Left forelimb (tissue), 1 donor: ENCODE measurements around the gene ARHGEF11.
"Not testable (repeated sequence)": the region's sequence is repeated elsewhere in the genome, so short reads cannot be mapped to it uniquely, and the experiment has no call there.

Experiments
- DNase-seq: peaks from one replicate; pipeline ENCODE4 v3.0.0-alpha.2; 2018; ENCODE audit warnings: low spot score

Gene ARHGEF11, protein sequence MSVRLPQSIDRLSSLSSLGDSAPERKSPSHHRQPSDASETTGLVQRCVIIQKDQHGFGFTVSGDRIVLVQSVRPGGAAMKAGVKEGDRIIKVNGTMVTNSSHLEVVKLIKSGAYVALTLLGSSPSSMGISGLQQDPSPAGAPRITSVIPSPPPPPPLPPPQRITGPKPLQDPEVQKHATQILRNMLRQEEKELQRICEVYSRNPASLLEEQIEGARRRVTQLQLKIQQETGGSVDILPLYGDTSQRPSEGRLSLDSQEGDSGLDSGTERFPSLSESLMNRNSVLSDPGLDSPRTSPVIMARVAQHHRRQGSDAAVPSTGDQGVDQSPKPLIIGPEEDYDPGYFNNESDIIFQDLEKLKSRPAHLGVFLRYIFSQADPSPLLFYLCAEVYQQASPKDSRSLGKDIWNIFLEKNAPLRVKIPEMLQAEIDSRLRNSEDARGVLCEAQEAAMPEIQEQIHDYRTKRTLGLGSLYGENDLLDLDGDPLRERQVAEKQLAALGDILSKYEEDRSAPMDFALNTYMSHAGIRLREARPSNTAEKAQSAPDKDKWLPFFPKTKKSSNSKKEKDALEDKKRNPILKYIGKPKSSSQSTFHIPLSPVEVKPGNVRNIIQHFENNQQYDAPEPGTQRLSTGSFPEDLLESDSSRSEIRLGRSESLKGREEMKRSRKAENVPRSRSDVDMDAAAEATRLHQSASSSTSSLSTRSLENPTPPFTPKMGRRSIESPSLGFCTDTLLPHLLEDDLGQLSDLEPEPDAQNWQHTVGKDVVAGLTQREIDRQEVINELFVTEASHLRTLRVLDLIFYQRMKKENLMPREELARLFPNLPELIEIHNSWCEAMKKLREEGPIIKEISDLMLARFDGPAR (N-terminal part only)

DNA sequence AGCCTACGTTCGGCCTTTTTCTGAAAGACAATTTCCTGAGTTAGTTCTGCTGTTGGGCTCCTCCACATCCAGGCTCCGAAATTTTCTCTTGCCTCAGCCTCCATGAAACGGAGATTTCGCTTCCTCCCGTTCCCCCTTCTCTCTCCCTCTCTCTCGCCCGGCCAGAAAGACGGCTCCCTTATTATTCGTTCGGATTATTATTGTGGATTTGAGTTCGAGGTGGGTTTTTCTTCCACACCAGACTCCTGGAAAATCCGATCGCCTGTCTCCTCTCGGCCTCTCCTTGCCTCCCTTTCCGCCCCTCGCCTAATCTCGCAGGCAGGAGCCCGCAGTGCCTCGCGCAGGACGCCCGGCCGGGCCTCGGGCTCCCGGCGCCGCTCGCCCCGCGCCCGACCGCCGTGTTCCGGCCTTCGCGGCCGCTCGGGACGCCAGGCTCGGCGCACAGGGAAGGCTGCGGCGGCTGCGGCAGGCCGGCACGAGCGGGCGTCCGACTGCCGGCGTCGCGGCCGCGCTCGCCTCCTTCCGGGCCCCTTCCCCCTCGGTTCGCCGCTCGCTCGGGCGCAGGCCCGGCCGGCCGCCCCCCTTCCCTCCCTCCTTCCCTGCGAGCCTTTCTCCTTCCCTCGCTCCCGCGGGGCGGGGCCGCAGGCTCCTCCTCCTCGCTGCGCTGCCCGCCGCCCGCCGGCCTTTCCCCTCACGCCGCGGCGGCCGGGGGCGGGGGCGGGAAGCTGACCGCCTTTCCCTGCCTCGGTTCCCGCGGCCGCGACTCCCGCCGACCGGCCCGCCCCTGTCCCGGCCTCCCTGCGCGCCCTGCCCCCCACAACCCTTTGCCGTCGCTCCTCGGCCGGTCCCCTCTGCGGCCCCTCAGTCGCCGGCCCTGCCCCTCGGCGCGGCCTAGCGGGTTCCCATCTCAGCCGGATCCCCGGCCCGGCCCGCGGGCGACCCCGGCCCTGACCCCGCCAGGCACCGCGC is at the start of gene ARHGEF11:
Gene ARHGEF11, minus strand, starts transcription at position 493 of the 969 bp plus-strand sequence. CDS start 1,412 bp downstream, outside the sequence.
- peak; percentile 92 for DNase-seq

DNA sequence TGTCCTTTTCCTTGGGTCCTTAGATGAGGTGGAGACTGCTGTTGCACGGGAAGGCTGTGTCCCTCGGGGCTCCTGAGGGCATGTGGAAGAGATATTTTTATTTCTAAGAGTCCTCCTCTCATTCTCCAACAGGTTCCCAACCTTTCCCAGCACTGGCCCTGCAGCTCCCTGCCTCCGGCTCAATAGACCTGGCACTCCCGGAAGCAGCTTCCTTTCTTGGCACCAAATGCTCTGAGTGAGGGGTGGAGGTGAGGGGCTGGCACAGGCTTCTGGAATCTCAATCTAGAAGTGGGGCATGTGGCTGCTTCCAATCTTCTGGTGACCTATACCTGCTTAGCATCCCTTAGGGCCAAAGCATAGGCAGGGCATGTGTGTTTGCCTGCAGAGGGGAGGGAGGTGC is 49.5 kb upstream of the ARHGEF11 start:
- no peak for DNase-seq

DNA sequence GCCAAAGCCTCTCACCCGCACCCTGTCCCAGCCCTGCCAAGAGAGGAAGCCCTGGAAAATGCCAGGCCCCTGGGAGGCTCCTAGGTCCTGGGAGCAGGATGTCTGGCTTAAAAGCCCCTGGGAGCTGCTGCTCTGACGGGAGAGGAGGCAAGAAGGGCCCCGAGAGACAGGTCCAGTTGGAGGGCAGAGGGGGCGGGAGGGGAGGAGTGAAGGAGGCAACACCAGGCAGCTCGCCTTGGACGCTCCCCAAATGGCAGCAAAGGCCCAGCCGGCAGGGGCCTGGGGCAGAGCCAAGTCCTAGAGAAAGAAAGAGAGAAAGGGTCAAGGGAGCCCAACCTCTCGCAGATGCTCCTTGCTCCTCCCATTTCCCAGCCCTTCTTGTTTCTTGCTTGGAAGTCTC is 47.3 kb upstream of the ARHGEF11 start:
- no peak for DNase-seq

DNA sequence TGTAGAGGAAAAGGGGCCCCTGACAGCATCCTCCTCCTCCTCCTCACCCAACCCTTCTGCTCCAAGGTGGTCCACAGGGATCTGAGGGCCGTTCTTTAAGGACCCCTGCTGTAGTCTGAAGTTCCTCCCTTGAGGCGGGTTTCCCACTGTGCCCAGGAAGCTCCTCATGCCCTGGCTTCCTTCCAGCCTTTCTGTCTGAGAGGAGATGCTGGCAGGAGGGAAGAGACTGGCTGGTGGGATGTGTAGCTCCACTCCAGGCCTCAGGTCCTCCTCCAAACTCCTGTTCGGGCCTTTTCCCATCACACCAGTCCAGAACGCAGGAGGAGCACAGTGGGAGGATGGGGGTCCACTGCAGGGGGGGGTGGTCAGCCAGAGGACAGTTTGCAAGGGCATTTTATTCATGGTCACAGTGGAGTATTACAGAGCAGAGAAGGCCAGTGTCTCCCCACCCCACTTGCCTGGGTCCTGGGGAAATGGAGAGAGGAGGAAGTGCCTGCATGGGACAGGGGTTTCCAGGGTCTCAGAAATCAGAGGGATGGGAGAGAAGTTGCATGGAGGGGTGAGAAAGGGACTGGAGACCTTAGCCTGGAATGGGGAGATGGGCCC is 46.2 kb upstream of the ARHGEF11 start:
- no peak for DNase-seq

DNA sequence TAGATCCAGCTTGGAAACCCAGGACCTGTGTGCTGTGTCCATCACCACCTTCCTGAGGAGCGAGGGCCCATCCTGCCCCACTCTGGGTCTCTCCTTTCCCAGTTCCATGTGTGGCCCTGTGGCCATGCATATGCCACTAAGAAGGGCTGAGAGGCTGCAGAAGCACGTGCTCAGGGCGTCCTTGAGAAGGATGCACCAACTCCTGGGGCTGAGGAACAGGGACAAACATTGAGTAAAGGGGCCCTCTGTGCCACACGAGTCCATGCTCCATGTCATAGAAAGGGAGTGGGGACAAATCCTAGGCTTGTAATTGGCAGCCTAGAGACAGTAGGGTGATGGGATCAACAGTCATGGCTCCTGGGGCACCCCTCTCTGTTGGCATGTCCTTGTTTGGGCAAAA is 45.6 kb upstream of the ARHGEF11 start:
- DNase-seq = no peak

DNA sequence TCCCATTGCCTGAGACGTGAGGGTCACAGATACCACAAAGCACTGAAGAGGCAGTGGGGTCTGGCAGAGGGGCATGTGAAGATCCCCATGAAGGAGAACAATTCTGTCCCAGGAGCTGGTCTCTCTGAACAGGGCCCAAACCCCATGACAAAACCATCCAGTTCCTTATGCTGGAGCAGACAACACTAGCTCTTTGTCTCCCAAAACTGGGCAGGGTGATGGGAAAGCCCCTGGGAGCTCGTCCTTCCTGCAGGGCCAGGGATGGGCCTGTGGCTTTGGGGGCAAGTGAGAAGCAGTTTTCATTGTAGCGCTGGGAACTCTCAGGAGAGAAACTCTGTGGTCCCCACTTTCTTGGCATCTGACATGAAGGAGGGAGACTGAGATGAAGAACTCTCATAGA is 45.2 kb upstream of the ARHGEF11 start:
- DNase-seq = no peak

DNA sequence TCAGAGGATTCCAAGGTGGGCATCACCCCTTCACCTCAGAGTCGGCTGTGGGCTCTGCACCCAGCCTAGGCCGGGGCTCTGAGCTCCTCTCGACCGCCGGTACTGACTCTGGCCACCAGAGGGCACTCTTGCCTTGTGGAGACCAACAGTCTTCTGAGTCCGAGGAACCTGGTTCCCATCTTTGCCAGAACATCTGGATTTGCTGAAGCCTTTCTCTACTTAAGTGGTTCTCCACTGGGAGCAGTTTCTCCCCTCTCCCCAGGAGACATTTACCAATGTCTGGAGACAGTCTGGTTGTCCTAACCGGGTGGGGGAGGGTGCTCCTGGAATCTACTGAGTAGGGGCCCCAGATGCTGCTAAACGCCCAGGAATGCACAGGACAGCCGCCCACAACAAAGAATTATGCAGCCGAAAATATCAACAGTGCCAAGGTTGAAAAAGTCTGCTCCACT is 44.7 kb upstream of the ARHGEF11 start:
- DNase-seq = peak; percentile 88

DNA sequence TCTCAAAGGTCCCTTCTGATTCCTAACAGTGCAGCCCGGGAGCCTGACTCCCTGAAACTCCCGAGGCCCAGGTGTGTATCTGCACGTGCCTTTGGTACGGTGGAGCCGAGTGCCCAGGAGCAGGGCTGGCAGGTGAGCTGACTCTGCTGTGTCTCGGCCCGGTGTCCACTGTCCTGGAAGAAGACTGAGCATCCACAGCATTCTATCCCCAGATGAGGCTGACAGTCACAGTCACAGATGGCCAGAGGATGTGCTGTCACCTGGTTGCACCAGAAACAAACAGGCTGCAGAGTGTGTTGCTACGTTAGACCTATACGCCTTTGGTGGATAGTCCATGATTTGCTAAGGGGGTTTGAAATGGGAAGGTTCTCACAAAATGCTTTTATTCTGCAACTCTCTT is 44.2 kb upstream of the ARHGEF11 start:
- DNase-seq = no peak

DNA sequence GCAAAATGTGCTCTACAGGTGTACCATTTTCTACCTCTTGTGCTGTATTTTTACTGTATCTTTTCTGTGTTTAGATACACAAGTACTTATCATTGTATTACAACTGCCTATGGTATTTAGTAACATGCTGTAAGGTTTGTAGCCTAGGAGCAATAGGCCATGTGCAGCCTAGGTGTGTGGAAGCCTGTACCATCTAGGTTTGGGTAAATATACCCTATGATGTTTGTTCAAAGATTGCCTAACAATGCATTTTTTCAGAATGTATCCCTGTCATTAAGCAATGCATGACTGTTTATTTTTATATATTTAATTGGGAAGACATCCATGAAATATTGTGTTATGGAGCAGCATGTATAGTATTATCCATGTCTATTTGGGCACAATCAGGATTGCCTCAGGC is 43.1 kb upstream of the ARHGEF11 start:
- DNase-seq = no peak

DNA sequence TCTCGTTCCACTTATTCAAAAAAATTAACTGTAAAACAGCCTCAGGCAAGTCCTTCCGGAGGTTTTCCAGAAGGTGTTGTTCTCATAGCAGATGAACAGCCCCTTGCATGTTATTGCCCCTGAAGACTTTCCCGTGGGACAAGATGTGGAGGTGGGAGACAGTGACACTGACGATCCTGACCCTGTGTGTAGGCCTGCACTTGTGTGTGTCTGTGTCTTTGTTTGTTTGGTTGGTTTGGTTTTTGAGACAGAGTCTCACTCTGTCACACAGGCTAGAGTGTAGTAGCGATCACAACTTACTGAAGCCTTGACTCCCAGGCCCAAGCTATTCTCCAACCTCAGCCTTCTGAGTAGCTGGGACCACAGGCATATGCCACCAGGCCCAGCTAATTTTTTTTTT is 41.5 kb upstream of the ARHGEF11 start:
- no peak for DNase-seq

DNA sequence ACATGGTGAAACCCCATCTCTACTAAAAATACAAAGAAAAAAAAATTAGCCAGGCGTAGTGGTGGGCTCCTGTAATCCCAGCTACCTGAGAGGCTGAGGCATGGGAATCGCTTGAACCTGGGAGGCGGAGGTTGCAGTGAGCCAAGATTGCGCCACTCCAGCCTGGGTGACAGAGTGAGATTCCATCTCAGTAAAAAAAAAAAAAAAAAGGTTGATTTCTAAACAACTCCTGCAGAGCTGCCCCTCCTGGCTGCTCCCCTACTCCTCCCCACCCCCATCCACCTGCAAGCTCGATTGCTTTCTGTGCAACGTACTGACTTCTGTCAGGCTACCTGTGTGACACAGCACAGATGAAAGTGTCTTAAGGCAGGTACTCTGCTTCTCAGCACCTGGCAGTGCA is 40.8 kb upstream of the ARHGEF11 start:
- no peak for DNase-seq

DNA sequence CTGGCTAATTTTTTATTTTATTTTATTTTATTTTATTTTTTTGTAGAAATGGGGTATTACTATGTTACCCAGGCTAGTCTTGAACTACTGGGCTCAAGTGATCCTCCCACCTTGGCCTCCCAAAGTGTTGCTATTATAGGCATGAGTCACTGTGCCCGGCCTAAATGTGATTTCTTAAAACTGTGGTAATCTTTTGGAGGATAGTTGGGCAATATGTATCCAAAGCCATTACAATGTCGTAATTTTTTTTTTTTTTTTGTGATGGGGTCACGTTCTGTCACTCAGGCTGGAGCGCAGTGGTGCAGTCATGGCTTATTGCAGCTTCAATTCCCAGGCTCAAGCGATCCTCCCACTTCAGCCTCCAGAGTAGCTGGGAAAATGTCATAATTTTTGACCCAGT is 39.9 kb upstream of the ARHGEF11 start:
- no peak for DNase-seq

DNA sequence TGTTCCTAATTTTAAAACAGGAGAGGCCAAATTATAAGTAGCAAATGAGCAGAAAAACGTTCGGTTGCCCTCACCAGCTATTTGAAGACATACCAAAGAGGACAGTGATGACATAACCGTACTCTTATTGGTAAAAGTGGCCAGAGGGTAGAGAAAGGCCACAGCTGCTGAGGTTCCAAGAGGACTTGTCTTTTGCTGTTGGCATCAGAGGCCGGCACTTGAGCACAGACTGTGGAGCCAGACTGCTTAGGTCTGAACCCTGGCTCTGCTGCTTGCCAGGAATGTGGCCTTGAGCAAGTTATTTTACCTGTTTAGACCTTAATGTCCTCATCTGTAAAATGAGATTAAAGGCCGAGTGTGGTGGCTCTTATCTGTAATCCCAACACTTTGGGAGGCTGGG is 39.2 kb upstream of the ARHGEF11 start:
- no peak for DNase-seq

DNA sequence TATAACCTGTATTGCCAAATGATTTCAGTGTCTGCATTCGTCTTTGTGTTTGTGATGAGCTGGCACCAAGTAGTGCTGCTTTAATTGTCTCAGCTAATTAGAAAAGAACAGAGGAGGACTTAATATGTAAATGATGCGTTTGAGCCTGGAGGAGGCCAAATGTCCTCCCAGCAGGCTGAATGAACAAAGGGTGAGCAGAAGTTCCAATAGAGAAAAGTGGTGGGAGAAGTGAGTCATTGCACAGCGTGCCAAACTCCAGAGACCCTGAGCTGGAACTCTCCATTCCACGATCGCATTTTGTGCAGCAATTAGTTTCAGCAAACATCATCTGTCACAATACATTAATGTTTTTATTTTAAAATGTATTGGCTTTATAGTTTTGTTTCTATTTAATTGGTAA is 36.2 kb upstream of the ARHGEF11 start:
- no peak for DNase-seq

DNA sequence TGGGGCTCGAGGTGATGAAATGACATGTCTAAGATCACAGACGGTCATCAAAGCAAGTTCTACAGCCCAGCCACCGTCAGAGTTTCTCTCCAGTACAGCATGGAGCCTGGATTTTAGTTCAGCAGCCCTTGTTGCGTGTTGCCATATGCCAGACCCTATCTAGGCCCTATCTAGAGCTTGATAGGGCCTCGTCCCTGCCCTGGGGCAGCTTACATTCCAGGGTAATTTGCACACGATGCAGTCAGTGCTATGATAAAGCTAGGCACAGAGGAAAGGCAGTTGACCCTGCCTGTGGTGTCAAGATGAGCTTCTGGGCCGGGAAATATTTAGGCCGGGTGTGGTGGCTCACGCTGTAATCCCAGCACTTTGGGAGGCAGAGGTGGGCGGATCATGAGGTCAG is 35.2 kb upstream of the ARHGEF11 start:
- no peak for DNase-seq

DNA sequence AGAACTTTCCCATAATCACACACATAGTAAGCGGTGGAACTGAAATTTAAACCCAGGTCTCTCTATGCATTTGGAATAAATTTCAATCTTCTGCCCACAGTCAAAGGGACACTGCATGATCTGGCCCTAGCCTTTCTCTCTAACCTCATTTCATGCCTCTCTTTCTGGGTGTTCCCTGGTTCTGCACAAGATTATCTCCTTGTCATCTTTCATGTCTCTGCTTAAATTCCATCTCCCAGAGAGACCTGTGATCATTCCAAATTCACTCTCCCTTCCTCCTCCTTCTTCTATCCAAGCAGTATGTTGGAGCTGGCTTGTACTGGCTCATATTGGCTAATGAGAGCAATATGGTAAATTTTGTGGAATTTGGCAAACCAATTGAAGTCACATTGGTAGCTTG is 31.9 kb upstream of the ARHGEF11 start:
- no peak for DNase-seq

DNA sequence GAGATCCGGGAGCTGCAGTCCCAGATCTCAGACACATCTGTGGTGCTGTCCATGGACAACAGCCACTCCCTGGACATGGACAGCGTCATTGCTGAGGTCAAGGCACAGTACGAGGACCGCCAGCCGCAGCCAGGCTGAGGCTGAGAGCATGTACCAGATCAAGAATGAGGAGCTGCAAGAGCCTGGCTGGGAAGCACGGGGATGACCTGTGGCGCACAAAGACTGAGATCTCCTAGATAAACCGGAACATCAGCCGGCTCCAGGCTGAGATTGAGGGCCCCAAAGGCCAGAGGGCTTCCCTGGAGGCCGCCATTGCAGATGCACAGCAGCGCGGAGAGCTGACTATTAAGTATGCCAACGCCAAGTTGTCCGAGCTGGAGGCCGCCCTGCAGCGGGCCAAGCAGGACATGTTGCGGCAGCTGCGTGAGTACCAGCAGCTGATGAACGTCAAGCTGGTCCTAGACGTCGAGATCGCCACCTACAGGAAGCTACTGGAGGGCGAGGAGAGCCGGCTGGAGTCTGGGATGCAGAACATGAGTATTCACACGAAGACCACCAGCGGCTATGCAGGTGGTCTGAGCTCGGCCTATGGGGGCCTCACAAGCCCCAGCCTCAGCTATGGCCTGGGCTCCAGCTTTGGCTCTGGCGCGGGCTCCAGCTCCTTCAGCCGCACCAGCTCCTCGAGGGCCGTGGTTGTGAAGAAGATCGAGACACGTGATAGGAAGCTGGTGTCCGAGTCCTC is 28.6 kb upstream of the ARHGEF11 start:
- peak; percentile 75 for DNase-seq

DNA sequence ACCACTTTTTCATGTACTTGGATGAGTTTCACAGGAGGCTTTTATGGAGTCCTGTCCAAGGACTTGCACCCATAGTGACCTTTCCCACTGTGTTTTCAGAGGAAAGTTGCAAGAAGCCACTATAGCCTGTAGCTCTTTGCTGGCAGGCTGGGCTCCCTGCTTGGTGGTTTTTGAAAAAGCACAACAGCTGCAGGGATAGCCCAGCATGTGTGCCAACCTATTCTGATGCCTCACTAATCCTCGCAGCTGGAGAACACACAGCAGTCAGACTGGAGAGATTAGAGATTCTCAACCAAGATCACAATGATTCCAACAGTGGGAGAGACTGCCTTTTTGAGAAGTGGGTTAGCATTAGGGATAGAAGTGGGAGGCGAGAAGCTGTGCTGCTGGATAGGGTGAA is 24.1 kb upstream of the ARHGEF11 start:
- DNase-seq = no peak

DNA sequence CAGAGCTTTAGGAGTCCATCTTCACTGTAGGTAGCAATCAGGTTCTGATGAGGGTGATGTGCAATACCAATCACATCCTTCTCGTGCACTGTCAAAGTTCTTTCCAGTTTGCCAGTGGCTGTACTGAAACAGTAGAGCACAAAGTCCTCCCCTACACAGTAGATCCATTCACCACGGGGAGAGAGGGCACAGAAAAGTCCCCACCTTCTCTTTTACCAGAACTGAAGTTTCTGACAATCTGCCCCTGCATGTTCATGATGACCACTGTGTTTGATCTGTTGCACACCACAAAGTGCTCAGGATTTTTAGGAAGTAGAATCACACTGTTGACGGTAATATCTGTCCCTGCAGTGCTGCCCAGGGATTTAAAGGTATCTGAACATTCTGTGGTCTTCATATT is 13.7 kb upstream of the ARHGEF11 start:
- not testable (repeated sequence) for DNase-seq

DNA sequence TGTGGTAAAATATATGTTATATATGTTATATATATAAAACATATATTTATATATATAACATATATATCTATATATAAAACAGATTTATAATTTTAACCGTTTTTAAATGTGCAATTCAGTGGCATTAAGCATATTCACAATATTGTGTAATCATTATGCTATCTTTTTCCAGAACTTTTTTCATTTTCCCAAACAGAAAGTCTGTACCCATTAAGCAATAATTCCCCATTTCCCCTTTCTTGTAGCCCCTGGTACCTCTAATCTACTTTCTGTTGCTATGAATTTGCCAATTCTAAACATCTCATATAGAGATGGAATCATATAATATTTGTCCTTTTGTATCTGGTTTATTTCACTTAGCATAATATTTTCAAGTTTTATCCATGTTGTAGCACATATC is 10.7 kb upstream of the ARHGEF11 start:
- DNase-seq = no peak

DNA sequence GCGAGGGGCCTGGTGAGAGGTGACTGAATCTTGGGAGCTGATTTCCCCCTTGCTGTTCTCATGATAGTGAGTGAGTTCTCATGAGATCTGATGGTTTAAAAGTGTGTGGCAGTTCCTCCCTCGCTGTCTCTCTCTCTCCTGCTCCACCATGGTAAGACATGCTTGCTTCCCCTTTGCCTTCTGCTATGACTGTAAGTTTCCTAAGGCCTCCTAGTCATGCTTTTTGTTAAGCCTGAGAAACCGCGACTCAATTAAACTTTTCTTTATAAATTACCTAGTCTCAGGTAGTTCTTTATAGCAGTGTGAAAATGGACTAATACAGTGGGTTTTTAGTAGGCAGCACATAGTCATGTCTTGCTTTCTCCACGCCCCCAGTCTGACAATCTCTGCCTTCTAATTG is 10.2 kb upstream of the ARHGEF11 start:
- not testable (repeated sequence) for DNase-seq
